Astrocyte of the cerebellum (primary cell): Measurements from ENCODE around the gene TUBB2A.

ENCODE experiments used
- DNase-seq: peaks from one replicate; pipeline ENCODE4 v3.0.0-alpha.2; 2011; ENCODE audit warnings: low read depth
- H3K4me3 ChIP-seq: 2 replicates; pipeline ENCODE4 v1.5.1; 2011; ENCODE audit warnings: mild to moderate bottlenecking, low read depth, low read length, moderate library complexity
- CTCF ChIP-seq: IDR thresholded peaks from 2 replicates; pipeline ENCODE4 v1.5.1; 2012; ENCODE audit warnings: low read length, low read depth, moderate library complexity, mild to moderate bottlenecking; ENCODE audit errors: missing control alignments
- in situ Hi-C: cut with HindIII; loops from 2 replicates; pipeline ENCODE4 v1.10.0; 2017; ENCODE audit warnings: low sequenced_read_pairs

The TUBB2A gene

GRCh38 chr6:3137057-3137777, 20.1 kb downstream of the TUBB2A start:
- no peak for DNase-seq
- no peak for TF ChIP-seq CTCF
- no peak overlapping the region for H3K4me3 ChIP-seq
- in situ Hi-C loops, result loop anchor here (25.0 kb wide), 1 partner anchor 850 kb away; no protein-coding TSS in a partner anchor

- no peak for DNase-seq
- no peak overlapping the region for H3K4me3 ChIP-seq
- in situ Hi-C loops, result loop anchor here (25.0 kb wide), 1 partner anchor 851 kb away; no protein-coding TSS in a partner anchor
- TF ChIP-seq CTCF, result no peak
Measured at GRCh38 chr6:3136292-3137011, 20.9 kb downstream of the TUBB2A start.

- in situ Hi-C loops, result loop anchor here (25.0 kb wide), 1 partner anchor 852 kb away; no protein-coding TSS in a partner anchor
- DNase-seq, result no peak
- no peak for TF ChIP-seq CTCF
- no peak overlapping the region for H3K4me3 ChIP-seq
Measured at GRCh38 chr6:3135668-3136291, 21.6 kb downstream of the TUBB2A start.

- H3K4me3 ChIP-seq, result no peak overlapping the region
- in situ Hi-C loops, result loop anchor here (25.0 kb wide), 1 partner anchor 854 kb away; no protein-coding TSS in a partner anchor
- no peak for DNase-seq
- no peak for TF ChIP-seq CTCF
Measured at GRCh38 chr6:3133515-3133914, 23.8 kb downstream of the TUBB2A start.

GRCh38 chr6:3131695-3132094, 25.6 kb downstream of the TUBB2A start:
- no peak for TF ChIP-seq CTCF
- DNase-seq, result no peak
- H3K4me3 ChIP-seq, result no peak overlapping the region
- in situ Hi-C loops, result loop anchor here (25.0 kb wide), 1 partner anchor 856 kb away; no protein-coding TSS in a partner anchor

- no peak for DNase-seq
- no peak for TF ChIP-seq CTCF
- in situ Hi-C loops, result loop anchor here (25.0 kb wide), 1 partner anchor 859 kb away; no protein-coding TSS in a partner anchor
- no peak overlapping the region for H3K4me3 ChIP-seq
Measured at GRCh38 chr6:3128356-3129108, 28.8 kb downstream of the TUBB2A start.
